Left ventricle myocardium inferior (tissue), 1 donor: ENCODE data around the gene SULT6B1. TPM values are rescaled to one million over a fixed set of nuclear protein-coding genes. Genes with fewer than 3 reads are reported as not detected.
"Not testable (repeated sequence)": the region's sequence is repeated elsewhere in the genome, so short reads cannot be mapped to it uniquely, and the experiment has no call there.

Experiments
- DNase-seq: peaks from one replicate; pipeline ENCODE4 v3.0.0-alpha.2; 2020
- H3K27ac ChIP-seq: fragments of 200-600 bp; replicated peaks from 2 replicates; pipeline ENCODE4 v1.8.0; 2021
- H3K27me3 ChIP-seq: fragments of 200-600 bp; 2 replicates; pipeline ENCODE4 v1.8.0; 2021; ENCODE audit warnings: low read depth
- H3K36me3 ChIP-seq: fragments of 200-600 bp; 2 replicates; pipeline ENCODE4 v1.8.0; 2021
- H3K4me1 ChIP-seq: fragments of 200-600 bp; 2 replicates; pipeline ENCODE4 v1.8.0; 2021
- H3K4me3 ChIP-seq: fragments of 200-600 bp; 2 replicates; pipeline ENCODE4 v1.8.0; 2021; ENCODE audit warnings: mild to moderate bottlenecking, moderate library complexity
- H3K9me3 ChIP-seq: fragments of 200-600 bp; replicated peaks from 2 replicates; pipeline ENCODE4 v1.8.0; 2021
- intact Hi-C: fragments of 100-400 bp; cut with micrococcal nuclease; formaldehyde crosslinking; loops from one replicate; pipeline ENCODE4 v1.11.0; 2022
- total RNA-seq: library from RNA; stranded (reverse); fragmentation: NEBNext Ultra II Directional; extraction: Animal tissue kit (Norgen Biotek cat#: 25700); gene quantifications from one replicate; pipeline ENCODE4 v1.2.1, GENCODE V29; 2021
- TF ChIP-seq, protein P1 (sequence below): fragments of 200-600 bp; IDR thresholded peaks from 2 replicates; pipeline ENCODE4 v1.8.0; 2021; ENCODE audit warnings: antibody characterized with exemption, mild to moderate bottlenecking, borderline replicate concordance
- donor health status: DM: no; HTN: yes; CAD: no; lungs with severe emphysema.

Gene SULT6B1
- total RNA-seq, 1 donor from 2014 or later: not detected

DNA sequence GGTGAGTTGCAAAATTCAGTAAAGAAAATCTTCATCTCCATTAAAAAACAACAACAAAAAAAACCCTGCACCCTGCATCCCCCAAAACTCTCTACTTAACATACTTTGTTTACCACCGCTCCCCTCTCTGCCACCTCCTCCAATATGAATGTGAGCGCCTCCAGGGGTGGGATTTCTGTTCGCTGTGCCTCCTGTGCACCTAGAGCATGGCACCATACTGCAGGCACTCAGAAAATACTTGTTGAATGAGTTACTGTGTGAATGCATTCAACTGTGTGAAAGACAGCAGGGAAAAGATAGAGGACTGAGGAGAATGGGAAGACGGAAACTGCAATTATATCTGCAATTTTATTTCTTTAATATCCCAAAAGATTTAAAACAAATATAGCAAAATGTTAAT lies 38.4 kb upstream of the SULT6B1 start:
- intact Hi-C loops: no loop called here
- Histone ChIP-seq H3K4me3 (no peak overlapping the region), H3K9me3 (no peaks in the 10 kb centered on the region), H3K4me1 (peaks cover 62% of the 10 kb centered on the region), H3K36me3 (peaks cover 39% of the 10 kb centered on the region), H3K27me3 (no peaks in the 10 kb centered on the region), H3K27ac (no peak overlapping the region)
- DNase-seq: no peak
- TF ChIP-seq, protein P1, sequence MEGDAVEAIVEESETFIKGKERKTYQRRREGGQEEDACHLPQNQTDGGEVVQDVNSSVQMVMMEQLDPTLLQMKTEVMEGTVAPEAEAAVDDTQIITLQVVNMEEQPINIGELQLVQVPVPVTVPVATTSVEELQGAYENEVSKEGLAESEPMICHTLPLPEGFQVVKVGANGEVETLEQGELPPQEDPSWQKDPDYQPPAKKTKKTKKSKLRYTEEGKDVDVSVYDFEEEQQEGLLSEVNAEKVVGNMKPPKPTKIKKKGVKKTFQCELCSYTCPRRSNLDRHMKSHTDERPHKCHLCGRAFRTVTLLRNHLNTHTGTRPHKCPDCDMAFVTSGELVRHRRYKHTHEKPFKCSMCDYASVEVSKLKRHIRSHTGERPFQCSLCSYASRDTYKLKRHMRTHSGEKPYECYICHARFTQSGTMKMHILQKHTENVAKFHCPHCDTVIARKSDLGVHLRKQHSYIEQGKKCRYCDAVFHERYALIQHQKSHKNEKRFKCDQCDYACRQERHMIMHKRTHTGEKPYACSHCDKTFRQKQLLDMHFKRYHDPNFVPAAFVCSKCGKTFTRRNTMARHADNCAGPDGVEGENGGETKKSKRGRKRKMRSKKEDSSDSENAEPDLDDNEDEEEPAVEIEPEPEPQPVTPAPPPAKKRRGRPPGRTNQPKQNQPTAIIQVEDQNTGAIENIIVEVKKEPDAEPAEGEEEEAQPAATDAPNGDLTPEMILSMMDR: no peak

DNA sequence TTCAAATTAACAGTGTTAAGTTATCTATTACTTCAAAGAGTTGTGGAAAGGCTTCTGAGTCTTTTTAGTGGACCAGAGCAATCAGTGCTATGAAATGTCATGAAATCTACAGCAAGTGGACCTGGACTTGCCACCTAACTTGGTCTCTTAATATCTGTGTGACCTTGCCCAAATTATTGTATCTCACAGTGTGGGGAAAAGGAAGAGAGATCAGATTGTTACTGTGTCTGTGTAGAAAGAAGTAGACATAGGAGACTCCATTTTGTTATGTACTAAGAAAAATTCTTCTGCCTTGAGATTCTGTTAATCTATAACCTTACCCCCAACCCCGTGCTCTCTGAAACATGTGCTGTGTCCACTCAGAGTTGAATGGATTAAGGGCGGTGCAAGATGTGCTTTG lies 36.7 kb upstream of the SULT6B1 start:
- Histone ChIP-seq H3K36me3 (peaks cover 57% of the 10 kb centered on the region), H3K4me1 (peaks cover 45% of the 10 kb centered on the region)
- H3K4me3 ChIP-seq, H3K27ac ChIP-seq, DNase-seq, H3K9me3 ChIP-seq, H3K27me3 ChIP-seq, intact Hi-C loops: not testable (repeated sequence)

DNA sequence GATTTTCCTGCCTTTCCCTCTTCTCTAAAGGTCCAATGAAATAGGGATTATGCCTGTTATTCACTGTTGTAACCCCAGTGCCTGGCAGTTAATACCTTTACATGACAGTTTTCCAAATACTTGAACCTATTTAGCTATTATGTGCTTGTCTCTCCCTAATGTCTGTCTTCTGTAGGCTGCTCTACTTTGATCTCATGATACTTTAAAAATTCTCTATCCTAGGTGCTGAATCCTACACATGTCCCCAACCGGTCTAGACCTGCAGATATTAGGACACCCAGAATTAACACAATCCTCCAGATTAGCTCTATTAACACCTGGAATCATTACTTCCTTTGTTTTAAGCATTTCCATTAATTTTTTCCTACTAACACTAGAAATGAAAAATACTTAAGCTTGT lies 35.6 kb upstream of the SULT6B1 start:
- H3K4me1 ChIP-seq: peaks cover 35% of the 10 kb centered on the region
- no peak overlapping the region for H3K27ac ChIP-seq
- H3K27me3 ChIP-seq: no peaks in the 10 kb centered on the region
- peaks cover 67% of the 10 kb centered on the region for H3K36me3 ChIP-seq
- no peak overlapping the region for H3K4me3 ChIP-seq
- no peak for DNase-seq
- intact Hi-C loops: no loop called here
- TF ChIP-seq, protein P1: no peak
- H3K9me3 ChIP-seq: no peaks in the 10 kb centered on the region

DNA sequence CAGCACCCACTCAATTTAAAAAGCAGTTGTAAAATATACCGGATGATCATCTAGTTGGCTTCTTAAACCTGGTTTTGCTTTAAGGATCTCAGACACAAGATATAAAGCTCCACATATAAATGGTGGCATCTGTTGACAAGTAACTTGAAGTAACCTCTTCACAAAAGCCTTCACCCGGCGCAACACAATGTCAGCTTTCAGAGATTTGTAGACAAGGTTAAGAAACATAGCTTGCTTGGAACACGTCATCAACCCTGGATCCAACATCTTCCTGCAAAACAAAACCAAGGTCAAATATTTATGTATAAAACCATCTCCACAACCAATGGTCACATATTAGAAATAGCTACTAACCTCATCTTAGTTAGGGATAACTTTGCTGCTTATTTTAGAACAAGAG lies 34.7 kb upstream of the SULT6B1 start:
- TF ChIP-seq, protein P1: no peak
- DNase-seq: no peak
- H3K9me3 ChIP-seq: no peaks in the 10 kb centered on the region
- peaks cover 27% of the 10 kb centered on the region for H3K4me1 ChIP-seq
- H3K27me3 ChIP-seq: no peaks in the 10 kb centered on the region
- no peak overlapping the region for H3K27ac ChIP-seq
- H3K36me3 ChIP-seq: peaks cover 70% of the 10 kb centered on the region
- intact Hi-C loops: no loop called here
- no peak overlapping the region for H3K4me3 ChIP-seq

DNA sequence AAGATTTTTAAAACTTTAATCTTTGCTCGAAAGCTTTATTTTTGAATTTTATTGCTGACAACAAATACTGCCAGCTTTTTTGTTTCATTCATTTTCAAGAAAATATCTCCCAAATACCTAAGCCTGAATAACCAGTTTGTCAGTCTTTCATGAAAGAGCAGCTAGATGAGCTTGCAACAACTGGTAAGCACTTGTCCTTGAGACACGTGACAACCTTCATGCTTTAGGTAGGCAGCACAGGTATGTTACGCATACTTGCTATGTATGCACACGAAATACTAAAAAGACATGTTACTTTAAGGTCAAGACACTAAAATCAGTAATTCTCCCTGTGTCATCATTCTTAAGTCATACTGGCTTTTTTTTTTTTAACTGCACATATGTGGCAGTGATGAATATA lies 30.6 kb upstream of the SULT6B1 start:
- no peaks in the 10 kb centered on the region for H3K4me1 ChIP-seq
- no peak for DNase-seq
- intact Hi-C loops: no loop called here
- TF ChIP-seq, protein P1: no peak
- no peak overlapping the region for H3K4me3 ChIP-seq
- no peaks in the 10 kb centered on the region for H3K27me3 ChIP-seq
- no peak overlapping the region for H3K27ac ChIP-seq
- no peaks in the 10 kb centered on the region for H3K9me3 ChIP-seq
- H3K36me3 ChIP-seq: peaks cover 94% of the 10 kb centered on the region

DNA sequence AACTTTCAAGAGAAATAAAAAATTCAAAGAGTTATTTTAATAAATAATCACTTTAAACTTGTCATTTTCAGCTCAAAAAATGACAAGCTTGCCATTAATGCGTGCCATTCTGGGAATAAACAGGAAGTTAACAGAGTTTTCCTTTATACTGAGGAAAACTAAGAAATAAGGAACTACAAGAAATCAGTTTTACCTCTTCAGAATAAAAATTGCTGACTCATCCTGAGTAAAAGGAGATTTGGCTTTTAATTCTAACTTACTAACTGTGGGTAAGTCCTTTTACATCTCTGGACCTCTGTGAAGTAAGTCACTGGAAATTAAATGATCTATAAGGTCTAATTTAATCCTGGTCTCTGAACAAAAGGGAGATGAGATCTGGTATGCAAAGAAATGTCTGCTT lies 26.8 kb upstream of the SULT6B1 start:
- Histone ChIP-seq H3K27me3 (no peaks in the 10 kb centered on the region), H3K27ac (no peak overlapping the region), H3K9me3 (no peaks in the 10 kb centered on the region), H3K4me1 (no peaks in the 10 kb centered on the region), H3K4me3 (no peak overlapping the region), H3K36me3 (peaks cover 98% of the 10 kb centered on the region)
- TF ChIP-seq, protein P1: no peak
- no peak for DNase-seq
- intact Hi-C loops: no loop called here
